ENCODE data around the gene TEX48. TPM values are rescaled to one million over a fixed set of nuclear protein-coding genes. Genes with fewer than 3 reads are reported as not detected.

The TEX48 gene
- total RNA-seq, 2 experiments from 2014 or later: 0.61 to 1.7 TPM

GRCh38 chr9:114621561-114621960 lies 60.4 kb downstream of the TEX48 start:
- ATAC-seq (no peak), DNase-seq (no peak)
- no peak overlapping the region for H3K27ac Mint-ChIP-seq
- POLR2A ChIA-PET: interaction anchor here (1.5 kb wide), 1 partner anchor 34 kb away, joined by 6 read pairs; the partner anchor contains the start of gene ATP6V1G1
- peaks cover 60% of the 10 kb centered on the region for H3K36me3 Mint-ChIP-seq (ENCODE audit: low read depth)
- CTCF ChIA-PET: interaction anchor here (0.8 to 1.0 kb wide), 2 partner anchors 9 to 31 kb away, joined by 3 read pairs; no protein-coding TSS in a partner anchor
- no peaks in the 10 kb centered on the region for H3K9me3 Mint-ChIP-seq (ENCODE audit: insufficient read depth)
- no peaks in the 10 kb centered on the region for H3K27me3 Mint-ChIP-seq (ENCODE audit: low read depth)
- H3K4me1 Mint-ChIP-seq (ENCODE audit: low read depth): peaks cover 20% of the 10 kb centered on the region
- no peak overlapping the region for H3K4me3 Mint-ChIP-seq

GRCh38 chr9:114619191-114619761 lies 62.7 kb downstream of the TEX48 start:
- Mint-ChIP-seq H3K36me3 (ENCODE audit: low read depth) (peaks cover 61% of the 10 kb centered on the region), H3K4me3 (peak overlapping the region; percentile 65), H3K4me1 (ENCODE audit: low read depth) (peaks cover 27% of the 10 kb centered on the region), H3K27me3 (ENCODE audit: low read depth) (no peaks in the 10 kb centered on the region), H3K9me3 (ENCODE audit: insufficient read depth) (no peaks in the 10 kb centered on the region), H3K27ac (peak overlapping the region; percentile 91)
- ATAC-seq (peak; percentile 22), DNase-seq (no peak)
- ChIA-PET POLR2A (interaction anchor here (0.8 to 3.6 kb wide), 2 partner anchors 27 to 31 kb away, joined by 3 to 16 read pairs; partner anchors contain the start of gene ATP6V1G1), CTCF (interaction anchor here (0.8 to 2.0 kb wide), 4 partner anchors 34 to 213 kb away, joined by 3 to 16 read pairs (median 4); no protein-coding TSS in a partner anchor)

- ChIA-PET CTCF (interaction anchor here (1.1 to 3.0 kb wide), 4 partner anchors 24 to 36 kb away, joined by 4 to 13 read pairs (median 8); partner anchors contain the start of gene ATP6V1G1), POLR2A (interaction anchor here (1.0 to 3.6 kb wide), 4 partner anchors 17 to 36 kb away, joined by 3 to 16 read pairs (median 4); partner anchors contain the start of gene ATP6V1G1)
- H3K4me1 Mint-ChIP-seq (ENCODE audit: low read depth): peaks cover 49% of the 10 kb centered on the region
- peaks cover 54% of the 10 kb centered on the region for H3K36me3 Mint-ChIP-seq (ENCODE audit: low read depth)
- DNase-seq: no peak
- H3K27ac Mint-ChIP-seq: peak overlapping the region; percentile 88
- no peaks in the 10 kb centered on the region for H3K9me3 Mint-ChIP-seq (ENCODE audit: insufficient read depth)
- no peaks in the 10 kb centered on the region for H3K27me3 Mint-ChIP-seq (ENCODE audit: low read depth)
- H3K4me3 Mint-ChIP-seq: peak overlapping the region; percentile 28
- ATAC-seq: peak; percentile 21
Measured at GRCh38 chr9:114616684-114617520, 65.1 kb downstream of the TEX48 start.

Other genes with a start within 250 kb of the TEX48 start
- 1 to 10 TPM; 2.6 to 4.1 TPM for gene WHRN, start 176.7 kb downstream of the TEX48 start, total RNA-seq
- 10 to 100 TPM; 79.2 to 82.0 TPM for gene ATP6V1G1, start 94.4 kb downstream of the TEX48 start, total RNA-seq
- 10 to 100 TPM; 21.3 to 23.3 TPM for gene TMEM268, start 70.9 kb downstream of the TEX48 start, total RNA-seq
- gene TEX53, start 24.4 kb downstream of the TEX48 start, total RNA-seq: not detected
- gene TNFSF15, start 123.8 kb upstream of the TEX48 start, total RNA-seq: 1 to 10 TPM; 1.1 TPM
- gene TNFSF8, start 248.4 kb upstream of the TEX48 start, total RNA-seq: 10 to 100 TPM; 52.6 to 55.3 TPM

Measured in activated CD8-positive, alpha-beta T cell treated with anti-CD3 and anti-CD28 coated beads, Interleukin-2, amount 10 ng/mL, durations not matched to agents 7 days and 5 days (primary cell).